ENCODE measurements around the gene CCDC188.

The CCDC188 gene

DNA sequence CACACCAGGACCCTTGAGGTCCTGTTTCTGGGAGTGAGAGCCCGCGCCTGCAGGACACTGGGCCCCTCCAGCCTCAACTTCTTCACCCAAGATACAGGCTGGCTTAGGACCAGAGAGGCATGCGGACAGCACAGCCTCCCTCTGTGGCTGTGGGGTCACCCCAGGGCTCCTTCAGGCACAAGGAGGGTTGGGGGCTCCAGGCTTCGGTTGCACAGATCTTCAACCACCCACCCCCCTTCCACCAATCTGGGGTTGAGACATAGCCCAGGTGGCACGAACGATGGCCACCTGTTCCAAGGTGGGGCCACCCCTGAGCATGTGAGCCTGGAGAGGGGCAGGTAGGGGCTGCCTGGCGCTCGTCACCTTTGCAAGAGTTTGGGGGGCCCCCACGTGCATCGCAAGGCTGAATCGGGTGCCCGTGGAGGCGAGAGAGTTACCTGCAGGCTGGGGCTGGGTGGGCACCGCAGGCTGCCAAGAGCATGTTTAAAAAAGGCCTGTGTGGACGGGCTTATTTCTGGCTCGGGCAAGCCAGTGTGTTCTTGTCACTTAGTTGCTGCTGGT is 18.1 kb downstream of the CCDC188 start:
- no peak for DNase-seq (ENCODE audit: low read depth in 2 of 2)

DNA sequence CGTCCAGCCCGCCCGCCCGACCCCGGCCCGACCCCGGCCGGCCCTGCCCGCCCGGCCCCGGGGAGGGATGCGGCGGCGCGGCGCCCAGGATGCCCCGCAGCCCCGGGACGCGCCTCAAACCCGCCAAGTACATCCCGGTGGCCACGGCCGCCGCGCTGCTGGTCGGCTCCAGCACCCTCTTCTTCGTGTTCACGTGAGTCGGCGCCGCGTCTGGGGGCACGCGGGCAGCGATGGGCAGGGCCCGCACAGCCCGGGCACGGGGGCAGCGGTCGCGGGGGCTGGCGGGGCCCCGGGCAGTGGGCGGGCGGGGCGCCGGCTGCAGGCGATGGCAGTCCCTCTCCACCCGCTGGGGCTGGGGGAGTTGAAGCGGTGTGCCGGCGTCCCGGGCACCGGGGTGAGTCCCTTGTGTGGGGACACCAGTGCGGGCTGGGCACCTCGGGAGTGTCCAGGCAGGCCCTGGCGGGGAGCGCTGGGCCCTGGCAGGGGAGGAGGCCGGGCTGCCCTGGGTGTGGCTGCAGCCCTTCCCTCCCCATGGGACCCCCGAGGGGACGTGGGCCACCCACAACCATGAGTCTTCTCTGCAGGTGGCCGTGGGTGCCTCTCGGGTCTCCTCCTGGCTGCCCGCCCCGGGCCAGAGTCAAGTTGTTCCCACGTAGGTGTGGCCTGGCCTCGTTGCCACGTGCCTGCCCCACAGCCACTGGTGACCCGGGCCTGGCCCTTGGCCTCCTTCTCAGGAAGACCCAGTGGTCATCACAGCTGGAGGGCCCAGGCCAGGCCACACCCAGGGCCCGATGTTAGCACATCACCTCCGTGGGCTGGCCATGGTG is 18.8 kb downstream of the CCDC188 start:
- DNase-seq (ENCODE audit: low read depth in 2 of 2): no peak

DNA sequence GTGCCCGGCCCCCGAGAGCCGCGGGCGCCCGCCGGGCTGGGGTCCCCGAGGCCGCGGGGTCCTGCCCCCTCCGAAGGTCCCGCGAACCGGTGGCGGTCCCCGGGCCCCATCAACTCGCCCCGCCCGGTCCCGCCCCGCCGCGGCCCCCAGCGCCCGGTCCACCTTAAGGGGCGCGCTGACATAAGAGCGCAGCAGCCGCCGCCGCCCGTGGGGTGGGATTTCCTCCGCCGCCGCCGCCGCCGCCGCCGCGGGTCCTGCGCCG is 19.3 kb downstream of the CCDC188 start, which contains the start of gene ZDHHC8:
ZDHHC8 (plus strand) TSS at position 208 of the 262 bp plus-strand sequence. CDS start 144 bp downstream, outside the sequence.
- DNase-seq (ENCODE audit: low read depth in 2 of 2): peak in 1 of 2 donors; percentile 16

DNA sequence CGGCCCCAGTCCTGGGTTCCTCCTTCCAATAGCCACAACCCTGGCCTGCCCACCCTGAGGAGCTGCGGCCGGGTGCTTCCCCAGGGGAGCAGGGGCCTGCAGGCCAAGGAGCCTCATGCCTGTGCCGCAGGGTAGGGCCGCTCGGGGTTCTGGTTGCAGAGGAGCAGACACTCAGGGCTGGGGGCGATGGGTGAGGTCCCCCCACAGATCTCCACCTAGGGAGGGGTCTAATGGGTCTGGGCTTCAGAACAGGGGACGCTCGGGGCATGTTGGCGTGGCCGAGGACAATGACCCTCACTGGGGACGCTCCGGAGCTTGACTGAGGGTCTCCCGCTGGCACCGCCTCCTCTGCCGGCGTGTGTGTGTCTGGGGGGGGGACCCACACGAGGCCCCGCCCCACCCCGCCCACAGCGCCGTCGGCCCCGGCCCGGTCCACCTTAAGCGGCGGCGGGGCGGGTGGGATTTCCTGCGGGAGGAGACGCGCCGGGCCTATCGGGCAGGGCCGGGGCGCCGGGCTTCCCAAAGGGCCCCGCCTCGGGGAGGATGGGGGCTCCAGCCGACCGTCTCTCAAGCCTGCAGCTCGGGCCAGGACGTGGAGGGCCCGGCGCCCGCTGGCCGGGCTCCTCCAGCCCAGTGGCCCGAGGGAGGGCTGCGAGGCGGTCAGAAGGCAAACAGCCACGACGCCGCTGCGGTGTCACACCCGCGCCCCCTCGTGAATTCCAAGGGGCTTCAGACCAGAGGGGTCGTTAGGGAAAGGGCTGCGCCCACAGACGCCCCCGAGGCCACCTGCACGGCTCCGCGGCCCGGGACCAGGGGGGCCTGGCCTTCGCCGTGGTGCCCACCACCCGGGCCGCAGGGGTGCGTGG is 19.9 kb downstream of the CCDC188 start:
- peak in 1 of 2 donors; percentile 61 for DNase-seq (ENCODE audit: low read depth in 2 of 2)

DNA sequence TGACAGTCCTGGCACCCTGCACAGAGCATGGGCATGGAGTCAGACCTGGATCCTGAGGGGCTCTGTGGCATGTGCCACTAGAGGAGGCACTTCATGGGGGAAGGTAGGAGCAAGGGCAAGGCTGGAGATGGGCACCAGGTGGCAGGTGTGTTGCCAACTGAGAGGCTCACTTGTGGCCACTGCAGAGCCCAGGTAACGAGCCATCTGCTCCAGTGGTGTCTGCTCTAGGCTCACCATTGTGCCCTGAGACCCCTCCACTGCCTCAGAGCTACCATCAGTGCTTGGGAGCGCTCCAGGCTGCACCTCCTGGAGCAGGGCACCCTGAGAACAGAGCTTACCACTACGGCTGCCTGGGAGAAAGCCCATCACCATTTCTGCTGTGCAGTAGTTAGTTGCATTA is 20.5 kb downstream of the CCDC188 start:
- no peak for DNase-seq (ENCODE audit: low read depth in 2 of 2)

DNA sequence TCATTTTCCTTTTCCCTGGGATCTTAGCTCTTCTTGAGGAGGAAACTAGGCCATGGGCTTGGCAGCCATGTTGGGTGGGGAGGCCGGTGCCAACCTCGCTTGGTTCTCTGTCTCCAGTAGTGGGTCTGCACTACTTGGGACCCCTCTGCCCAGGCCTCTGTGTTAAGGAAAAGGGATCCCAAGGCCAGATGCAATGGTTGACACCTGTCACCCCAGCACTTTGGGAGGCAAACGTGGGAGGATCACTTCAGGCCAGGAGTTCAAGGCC is 21.2 kb downstream of the CCDC188 start:
- no peak for DNase-seq (ENCODE audit: low read depth in 2 of 2)

DNA sequence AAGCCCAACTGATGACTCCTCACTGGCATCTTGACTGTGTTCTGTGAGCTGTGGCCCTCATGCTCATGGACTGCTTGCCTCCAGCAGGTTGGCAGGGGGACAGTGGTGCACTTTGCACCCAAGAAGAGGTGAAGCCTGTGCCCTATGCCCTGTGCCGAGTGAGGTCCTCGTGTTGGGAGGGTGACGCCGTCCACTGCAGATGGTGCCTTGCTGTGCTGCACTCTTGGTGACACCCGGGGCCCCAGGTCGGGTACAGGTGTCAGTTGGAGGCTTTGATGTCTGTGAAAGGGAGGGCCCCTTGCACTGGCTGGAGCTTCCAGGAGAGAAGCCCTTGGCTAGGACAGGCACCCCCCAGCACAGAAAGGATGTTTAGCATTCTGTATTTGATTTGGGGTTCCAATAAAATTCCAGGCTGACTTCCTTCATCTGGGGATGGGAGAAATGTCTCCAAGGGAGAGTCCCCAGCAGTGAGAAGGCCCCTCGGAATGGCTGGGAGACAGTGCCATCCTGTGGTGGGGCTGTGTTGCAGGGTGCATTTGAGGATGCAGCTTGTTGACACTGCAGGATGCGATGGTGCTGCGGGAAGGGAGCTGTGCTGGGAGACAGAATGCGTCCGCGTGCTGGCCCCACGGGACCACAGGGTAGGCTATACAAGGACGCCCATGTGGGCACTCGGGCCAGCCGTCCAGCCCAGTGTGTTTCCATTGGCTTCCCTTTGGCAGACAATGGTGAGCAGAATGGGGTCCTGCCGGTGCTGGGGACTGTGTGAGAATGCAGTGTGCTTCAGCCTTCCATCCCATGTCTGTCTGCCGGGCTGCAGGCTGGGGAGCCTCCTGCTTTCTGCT is 21.7 kb downstream of the CCDC188 start:
- DNase-seq (ENCODE audit: low read depth in 2 of 2): peak in 1 of 2 donors; percentile 27

DNA sequence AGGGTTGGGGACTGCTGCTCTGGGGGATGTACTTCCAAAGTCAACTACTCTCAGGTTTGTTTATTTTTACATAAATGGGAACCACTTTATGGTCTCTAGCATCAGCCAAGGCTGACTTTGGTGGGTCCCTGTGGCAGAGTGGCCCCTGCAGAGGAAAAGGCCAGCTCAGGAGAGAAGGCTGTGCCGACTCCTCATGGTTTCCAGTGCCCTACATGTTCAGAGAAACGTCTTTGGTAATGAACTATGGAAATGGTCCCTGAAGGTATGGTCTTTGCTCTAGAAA is 22.3 kb downstream of the CCDC188 start:
- DNase-seq (ENCODE audit: low read depth in 2 of 2): no peak

DNA sequence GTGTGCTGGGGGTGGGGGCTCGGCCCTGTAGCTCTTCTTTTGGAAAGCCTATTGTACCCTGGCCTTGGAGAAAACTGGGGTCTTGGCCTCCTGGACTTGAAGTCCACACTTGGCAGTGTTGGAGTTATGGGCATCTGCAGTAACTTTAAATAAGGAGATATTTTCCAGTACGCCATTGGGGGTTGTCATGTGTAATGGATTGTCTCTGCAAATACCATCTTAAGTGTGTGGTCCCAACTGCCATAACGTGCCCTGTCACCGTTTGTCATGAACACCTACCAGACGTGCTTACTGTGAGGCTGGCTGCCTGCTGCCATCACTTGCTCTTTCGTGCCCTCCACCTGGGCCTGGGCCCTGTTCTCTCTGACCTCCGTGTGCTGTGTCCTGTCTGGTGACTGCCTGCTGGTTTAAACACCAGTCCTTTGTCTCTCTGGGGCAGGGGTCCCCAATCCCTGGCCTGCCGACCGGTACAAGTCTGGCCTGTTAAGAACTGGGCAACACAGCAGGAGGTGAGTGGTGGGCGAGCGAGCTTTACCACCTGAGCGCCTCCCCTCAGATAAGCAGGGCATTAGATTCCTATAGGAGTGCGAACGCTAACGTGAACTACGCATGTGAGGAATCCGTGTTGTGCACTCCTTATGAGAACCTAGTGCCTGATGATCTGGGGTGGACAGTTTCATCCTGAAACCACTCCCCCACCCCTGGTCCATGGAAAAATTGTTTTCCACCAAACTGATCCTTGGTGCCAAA is 22.8 kb downstream of the CCDC188 start:
- no peak for DNase-seq (ENCODE audit: low read depth in 2 of 2)

DNA sequence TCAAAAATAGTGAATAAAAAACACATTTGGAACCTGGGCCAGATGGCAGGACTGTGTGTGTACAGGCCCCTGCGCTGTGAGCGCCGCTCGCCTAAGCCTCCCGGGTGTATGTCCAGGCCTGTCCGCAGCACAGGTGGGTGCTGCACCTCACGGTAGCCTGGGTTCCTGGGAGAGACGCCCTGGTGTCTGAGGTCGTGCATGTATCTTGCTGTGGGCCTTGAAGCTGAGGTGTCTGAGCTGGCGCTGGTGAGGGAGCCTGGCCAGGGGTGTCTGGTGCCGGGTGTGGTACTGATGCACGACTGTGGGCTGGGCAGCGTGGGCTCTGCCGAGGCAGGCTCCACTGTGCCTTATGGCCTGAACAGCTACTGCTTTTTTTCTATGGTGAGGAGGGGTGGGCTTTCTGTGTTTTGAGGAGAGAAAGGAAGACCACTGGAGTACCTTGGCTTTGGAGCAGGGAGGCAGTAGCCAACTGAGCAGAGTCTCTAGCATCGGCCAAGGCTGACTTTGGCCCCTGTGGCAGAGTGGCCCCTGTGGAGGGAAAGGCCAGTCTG is 23.5 kb downstream of the CCDC188 start:
- no peak for DNase-seq (ENCODE audit: low read depth in 2 of 2)

DNA sequence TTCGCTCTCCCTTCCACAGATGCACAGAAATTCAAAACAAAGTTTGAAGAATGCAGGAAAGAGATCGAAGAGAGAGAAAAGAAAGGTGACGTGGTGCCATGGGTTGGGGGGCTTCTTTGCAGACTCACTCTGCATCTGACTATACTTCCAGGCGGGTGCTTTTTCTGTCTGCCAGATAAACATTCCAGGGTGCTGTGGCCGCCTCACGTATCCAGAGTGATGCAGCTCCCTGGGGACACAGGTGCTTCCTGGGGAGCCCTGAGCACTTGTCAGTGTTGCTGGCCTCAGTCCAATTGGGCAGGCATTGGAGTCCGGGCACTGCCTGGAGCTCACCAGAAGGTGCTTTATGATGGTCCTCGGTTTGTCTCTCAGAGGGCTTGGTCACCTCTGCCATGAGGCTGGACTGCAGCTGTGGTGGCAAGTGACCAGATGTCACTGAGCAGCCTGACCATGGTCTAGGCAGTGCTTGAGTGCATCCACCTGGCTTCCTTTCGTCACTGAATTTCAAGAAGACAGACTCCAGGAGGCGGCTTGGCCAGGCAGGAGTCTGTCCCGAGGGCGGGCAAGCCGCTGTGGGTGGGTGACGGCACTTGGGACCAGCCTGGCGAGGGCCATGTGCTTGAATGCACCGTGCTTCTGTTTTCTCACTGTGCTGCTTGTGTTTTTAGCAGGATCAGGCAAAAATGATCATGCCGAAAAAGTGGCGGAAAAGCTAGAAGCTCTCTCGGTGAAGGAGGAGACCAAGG is 24.4 kb downstream of the CCDC188 start:
- DNase-seq (ENCODE audit: low read depth in 2 of 2): no peak

DNA sequence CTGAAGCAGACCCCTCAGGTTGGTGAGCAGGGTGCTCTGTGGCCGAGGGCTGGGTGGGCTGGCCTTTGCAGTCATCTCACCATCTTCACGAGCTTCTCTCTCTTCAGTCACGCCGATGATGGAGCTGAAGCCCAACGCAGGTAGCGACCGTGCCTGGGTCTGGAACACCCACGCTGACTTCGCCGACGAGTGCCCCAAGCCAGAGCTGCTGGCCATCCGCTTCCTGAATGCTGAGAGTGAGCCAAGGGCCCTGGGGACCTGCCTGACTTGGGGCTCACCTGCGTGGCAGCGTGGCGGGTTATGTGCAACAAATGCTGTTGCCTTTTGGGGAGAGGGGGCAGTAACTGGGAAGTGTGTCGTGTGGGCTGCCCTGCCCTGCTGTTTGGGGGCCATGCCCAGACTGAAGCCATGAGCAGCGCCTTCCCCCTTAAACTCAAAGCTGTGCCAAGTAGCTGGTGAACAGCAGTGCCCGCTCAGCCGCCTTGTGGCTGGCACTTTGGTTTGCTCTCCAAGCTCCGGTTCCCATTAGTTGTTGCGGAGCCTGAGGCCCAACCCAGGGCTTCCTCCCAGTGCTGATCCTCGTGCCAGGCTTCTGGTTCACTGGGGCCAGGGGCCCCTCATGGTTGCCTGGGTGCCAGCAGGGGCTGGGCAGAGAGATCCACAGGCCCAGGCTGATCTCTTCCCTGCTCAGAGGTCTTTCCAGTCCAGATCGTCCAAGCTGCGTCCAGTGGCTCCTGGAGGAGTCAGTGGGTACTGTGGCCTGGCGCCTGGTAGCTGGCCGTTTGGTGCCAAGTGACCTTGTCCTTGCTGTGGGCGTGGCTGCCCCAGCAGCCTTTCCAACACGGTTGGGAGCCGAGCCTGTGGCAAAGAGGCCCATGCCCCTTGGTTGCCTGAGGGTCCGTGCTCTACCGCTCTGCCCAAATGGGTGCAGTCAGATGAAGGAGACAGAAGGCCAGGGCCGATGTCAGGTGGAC is 25.4 kb downstream of the CCDC188 start:
- DNase-seq (ENCODE audit: low read depth in 2 of 2): no peak

DNA sequence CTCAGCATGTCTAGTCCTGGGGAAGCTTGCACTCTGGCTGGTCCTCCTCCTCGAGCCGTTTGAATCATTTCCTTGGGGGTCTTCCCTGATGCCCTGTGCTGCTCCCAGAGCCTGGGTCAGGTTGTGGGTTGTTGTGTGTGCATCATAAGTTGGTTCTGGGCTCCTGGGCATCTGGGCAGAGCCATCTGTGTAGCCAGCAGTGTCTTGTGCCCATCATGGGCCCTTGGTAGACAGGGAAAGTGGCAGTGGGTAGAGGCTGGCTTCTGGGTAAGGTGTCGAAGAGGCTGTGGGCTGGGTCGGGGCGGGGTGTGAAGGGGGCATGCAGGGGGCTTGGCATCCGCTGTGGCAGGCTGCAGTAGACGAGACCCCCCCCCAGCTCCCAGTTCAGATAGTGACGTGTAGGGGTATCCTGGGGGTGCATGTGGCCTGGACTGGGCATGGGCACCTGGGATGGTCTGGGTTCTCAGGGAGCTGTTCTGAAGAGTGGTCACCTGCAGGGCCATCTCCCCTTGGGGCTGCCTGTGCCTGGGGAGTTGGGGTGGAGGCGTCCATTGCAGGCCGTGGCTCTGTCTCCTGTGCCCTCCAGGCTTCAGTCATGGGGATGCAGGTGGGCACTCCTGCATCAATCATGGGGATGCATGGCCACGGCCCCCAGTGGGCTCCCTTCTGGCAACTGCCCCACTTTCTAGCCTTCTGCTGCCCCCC is 26.6 kb downstream of the CCDC188 start:
- DNase-seq (ENCODE audit: low read depth in 2 of 2): no peak

DNA sequence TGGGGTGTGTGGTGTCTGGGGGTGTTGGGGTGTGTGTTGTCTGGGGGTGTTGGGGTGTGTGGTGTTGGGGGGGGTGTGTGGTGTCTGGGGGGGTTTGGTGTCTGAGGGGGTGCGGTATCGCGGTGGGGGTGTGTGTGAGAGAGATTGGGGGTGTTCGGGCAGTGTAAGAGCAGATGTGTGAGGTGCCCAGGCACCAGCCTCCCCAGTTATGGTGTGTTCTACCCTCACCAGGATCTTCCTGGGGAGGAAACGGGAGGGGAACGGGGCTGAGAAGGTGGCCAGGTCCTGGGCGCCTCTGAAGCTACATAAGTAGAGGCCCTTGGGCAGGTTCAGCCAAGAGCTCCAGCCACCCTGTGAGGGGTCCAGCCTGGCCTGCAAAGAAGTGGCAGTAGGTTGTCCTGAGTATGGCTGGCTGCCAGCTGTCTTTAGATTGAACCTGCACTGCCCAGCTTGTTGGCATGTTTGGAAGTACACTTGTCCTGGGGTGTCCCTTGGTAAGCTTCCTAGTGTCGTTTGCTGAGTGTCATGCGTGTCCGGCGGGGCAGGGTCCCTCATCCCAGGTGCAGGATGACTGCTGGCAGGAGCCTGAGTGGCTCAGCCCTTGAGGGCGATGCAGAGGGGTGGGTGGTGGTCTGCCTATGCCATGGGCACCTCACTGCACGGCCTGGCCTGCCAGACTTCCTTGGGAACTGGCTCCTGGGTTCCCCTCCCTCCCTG is 27.3 kb downstream of the CCDC188 start:
- DNase-seq (ENCODE audit: low read depth in 2 of 2): no peak

DNA sequence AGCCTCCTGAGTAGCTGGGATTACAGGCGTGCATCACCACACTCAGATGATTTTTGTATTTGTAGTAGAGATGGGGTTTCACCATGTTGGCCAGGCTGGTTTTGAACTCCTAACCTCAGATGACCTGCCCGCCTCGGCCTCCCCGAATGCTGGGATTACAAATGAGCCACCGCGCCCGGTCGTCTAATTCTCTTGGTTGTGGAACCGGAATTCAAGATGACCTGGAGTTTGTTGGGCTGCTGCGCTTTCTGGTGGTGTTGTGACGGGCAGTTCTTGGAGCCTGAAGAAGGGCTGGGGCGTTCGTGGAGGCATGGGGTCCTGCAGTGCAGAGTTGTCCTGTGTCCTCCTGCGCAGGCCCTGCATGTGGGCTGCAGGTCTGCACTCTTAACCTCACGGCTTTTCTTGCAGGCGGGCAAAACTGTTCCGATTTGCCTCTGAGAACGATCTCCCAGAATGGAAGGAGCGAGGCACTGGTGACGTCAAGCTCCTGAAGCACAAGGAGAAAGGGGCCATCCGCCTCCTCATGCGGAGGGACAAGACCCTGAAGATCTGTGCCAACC is 28.9 kb downstream of the CCDC188 start:
- DNase-seq (ENCODE audit: low read depth in 2 of 2): no peak

DNA sequence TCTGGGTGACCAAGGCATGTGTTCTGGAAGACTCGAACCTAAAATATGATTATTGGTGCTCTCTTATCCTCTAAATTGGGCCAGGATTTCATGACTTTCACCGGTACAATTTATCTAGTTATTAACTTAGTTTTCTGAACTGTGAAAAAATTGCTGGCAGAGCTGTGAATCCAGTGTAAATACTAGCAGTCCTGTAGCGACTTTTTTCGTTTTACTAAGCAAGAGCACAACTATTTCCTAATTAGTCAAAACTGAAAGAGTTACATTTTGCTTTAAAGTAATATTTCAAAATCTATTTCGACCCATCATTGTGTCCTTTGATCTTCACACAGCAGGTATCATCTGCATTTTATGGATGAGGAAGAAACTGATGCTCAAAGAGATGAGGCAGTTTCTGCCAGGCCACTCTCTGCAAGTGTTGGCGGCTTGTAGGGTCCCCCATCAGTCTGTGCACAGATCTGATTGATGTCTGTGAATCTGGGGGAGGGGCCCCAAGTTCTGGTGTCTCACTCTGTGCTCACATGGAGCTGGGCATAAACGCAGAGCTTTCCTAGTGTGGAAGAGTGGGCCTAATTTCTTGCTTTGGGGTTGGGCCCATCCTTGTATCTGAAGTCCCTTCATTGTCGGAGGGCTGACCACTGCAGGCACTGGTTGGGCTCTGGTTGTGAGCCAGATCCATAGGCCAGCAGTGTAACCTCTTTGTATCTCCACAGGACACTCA is 32.4 kb downstream of the CCDC188 start:
- no peak for DNase-seq (ENCODE audit: low read depth in 2 of 2)
